Endodermal cell (in vitro differentiated cells): ENCODE data around the gene ACOT7. TPM values are rescaled to one million over a fixed set of nuclear protein-coding genes. Genes with fewer than 3 reads are reported as not detected.

ENCODE experiments used
- DNase-seq: peaks from one replicate; pipeline ENCODE4 v3.0.0-alpha.2; 2017
- H3K27ac ChIP-seq: 2 replicates; pipeline ENCODE4 v1.5.1; 2013; ENCODE audit warnings: mild to moderate bottlenecking, low read depth, low read length, moderate library complexity
- H3K27me3 ChIP-seq: 2 replicates; pipeline ENCODE4 v1.6.1; 2013; ENCODE audit warnings: mild to moderate bottlenecking, low read length, moderate library complexity; ENCODE audit not compliant: insufficient read depth, control insufficient read depth, poor library complexity, severe bottlenecking
- H3K36me3 ChIP-seq: 2 replicates; pipeline ENCODE4 v1.7.0; 2013; ENCODE audit warnings: mild to moderate bottlenecking, low read length, moderate library complexity; ENCODE audit not compliant: control insufficient read depth, insufficient read depth
- H3K4me1 ChIP-seq: one replicate; pipeline ENCODE4 v1.7.0; 2013; ENCODE audit warnings: low read length; ENCODE audit not compliant: control insufficient read depth, insufficient read depth
- H3K4me3 ChIP-seq: 2 replicates; pipeline ENCODE4 v1.5.1; 2013; ENCODE audit warnings: mild to moderate bottlenecking, low read length, moderate library complexity
- H3K9ac ChIP-seq: 2 replicates; pipeline ENCODE4 v1.6.1; 2013; ENCODE audit warnings: mild to moderate bottlenecking, low read length, moderate library complexity; ENCODE audit not compliant: poor library complexity, severe bottlenecking; ENCODE audit errors: extremely low read depth
- H3K9me3 ChIP-seq: 2 replicates; pipeline ENCODE4 v1.6.1; 2013; ENCODE audit warnings: mild to moderate bottlenecking, low read length, moderate library complexity; ENCODE audit not compliant: control insufficient read depth
- H3K27ac Mint-ChIP-seq: 2 replicates; pipeline ENCODE4 v1.8.0; 2020; ENCODE audit warnings: mixed read lengths
- H3K27me3 Mint-ChIP-seq: 2 replicates; pipeline ENCODE4 v1.8.0; 2021; ENCODE audit warnings: mild to moderate bottlenecking, mixed read lengths; ENCODE audit not compliant: insufficient read depth
- H3K36me3 Mint-ChIP-seq: 2 replicates; pipeline ENCODE4 v1.8.0; 2020; ENCODE audit warnings: low read depth, mixed read lengths
- H3K4me1 Mint-ChIP-seq: 2 replicates; pipeline ENCODE4 v1.8.0; 2020; ENCODE audit warnings: mixed read lengths
- H3K4me3 Mint-ChIP-seq: 2 replicates; pipeline ENCODE4 v1.8.0; 2020; ENCODE audit warnings: mild to moderate bottlenecking, moderate library complexity, mixed read lengths
- H3K9me3 Mint-ChIP-seq: 2 replicates; pipeline ENCODE4 v1.8.0; 2020; ENCODE audit warnings: mild to moderate bottlenecking, mixed read lengths
- WGBS, 2 experiments: methylation state at CpG; one replicate each; pipeline versions ENCODE4 v1.1.5 to v1.1.7; 2013; ENCODE audit warnings: missing lambda C conversion rate in 2 of 2, mixed read lengths in 1 of 2; ENCODE audit not compliant: insufficient coverage in 1 of 2, insufficient read length in 1 of 2; 5-methylcytosine and 5-hydroxymethylcytosine counted together
- total RNA-seq, 2 donors: library from RNA; stranded (reverse); fragmentation: NEBNext Ultra II Directional in 1 of 2; extraction: Animal tissue kit (Norgen Biotek cat#: 25700) in 1 of 2; gene quantifications; 2 replicates in 1 of 2; 3 replicates in 1 of 2; pipeline ENCODE4 v1.2.1, GENCODE V29; 2021
- TF ChIP-seq, protein P1 (sequence below): fragments of 200-600 bp; sonication (generic); conservative IDR thresholded peaks from 2 replicates; pipeline ENCODE4 v1.5.0; 2021; ENCODE audit warnings: antibody characterized with exemption, mild to moderate bottlenecking

The ACOT7 gene
- total RNA-seq, 2 donors from 2014 or later, result 51.3 to 70.7 TPM

DNA sequence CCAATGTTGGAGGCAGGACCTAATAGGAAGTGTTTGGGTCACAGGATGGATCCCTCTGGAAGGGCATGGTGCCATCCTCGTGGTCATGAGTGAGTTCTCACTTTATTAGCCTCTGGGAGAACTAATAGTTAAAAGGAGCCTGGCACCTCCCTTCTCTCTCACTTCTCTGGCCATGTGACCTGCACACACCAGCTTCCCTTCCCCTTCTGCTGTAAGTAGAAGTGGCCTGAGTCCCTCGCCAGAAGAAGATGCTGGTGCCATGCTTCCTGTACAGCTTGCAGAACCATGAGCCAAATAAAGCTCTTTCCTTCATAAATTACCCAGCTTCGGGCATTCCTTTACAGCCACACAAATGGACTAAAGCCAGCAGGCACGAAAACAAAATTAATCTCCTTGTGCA, 23.6 kb downstream of the ACOT7 start:
- Histone ChIP-seq H3K9me3 (no peaks in the 10 kb centered on the region), H3K27me3 (no peaks in the 10 kb centered on the region), H3K4me1 (no peaks in the 10 kb centered on the region), H3K27ac (no peak overlapping the region), H3K4me3 (no peak overlapping the region), H3K9ac (no peak overlapping the region), H3K36me3 (peaks cover 2% of the 10 kb centered on the region)
- 89 to 100% methylated on average over 1 to 4 of the region's 4 CpGs for WGBS, 2 experiments
- Mint-ChIP-seq H3K27ac (no peak overlapping the region), H3K36me3 (peaks cover 2% of the 10 kb centered on the region), H3K4me1 (no peaks in the 10 kb centered on the region), H3K4me3 (no peak overlapping the region), H3K9me3 (peaks cover 2% of the 10 kb centered on the region), H3K27me3 (no peaks in the 10 kb centered on the region)
- TF ChIP-seq, protein P1, sequence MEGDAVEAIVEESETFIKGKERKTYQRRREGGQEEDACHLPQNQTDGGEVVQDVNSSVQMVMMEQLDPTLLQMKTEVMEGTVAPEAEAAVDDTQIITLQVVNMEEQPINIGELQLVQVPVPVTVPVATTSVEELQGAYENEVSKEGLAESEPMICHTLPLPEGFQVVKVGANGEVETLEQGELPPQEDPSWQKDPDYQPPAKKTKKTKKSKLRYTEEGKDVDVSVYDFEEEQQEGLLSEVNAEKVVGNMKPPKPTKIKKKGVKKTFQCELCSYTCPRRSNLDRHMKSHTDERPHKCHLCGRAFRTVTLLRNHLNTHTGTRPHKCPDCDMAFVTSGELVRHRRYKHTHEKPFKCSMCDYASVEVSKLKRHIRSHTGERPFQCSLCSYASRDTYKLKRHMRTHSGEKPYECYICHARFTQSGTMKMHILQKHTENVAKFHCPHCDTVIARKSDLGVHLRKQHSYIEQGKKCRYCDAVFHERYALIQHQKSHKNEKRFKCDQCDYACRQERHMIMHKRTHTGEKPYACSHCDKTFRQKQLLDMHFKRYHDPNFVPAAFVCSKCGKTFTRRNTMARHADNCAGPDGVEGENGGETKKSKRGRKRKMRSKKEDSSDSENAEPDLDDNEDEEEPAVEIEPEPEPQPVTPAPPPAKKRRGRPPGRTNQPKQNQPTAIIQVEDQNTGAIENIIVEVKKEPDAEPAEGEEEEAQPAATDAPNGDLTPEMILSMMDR, result no peak
- DNase-seq, result no peak

DNA sequence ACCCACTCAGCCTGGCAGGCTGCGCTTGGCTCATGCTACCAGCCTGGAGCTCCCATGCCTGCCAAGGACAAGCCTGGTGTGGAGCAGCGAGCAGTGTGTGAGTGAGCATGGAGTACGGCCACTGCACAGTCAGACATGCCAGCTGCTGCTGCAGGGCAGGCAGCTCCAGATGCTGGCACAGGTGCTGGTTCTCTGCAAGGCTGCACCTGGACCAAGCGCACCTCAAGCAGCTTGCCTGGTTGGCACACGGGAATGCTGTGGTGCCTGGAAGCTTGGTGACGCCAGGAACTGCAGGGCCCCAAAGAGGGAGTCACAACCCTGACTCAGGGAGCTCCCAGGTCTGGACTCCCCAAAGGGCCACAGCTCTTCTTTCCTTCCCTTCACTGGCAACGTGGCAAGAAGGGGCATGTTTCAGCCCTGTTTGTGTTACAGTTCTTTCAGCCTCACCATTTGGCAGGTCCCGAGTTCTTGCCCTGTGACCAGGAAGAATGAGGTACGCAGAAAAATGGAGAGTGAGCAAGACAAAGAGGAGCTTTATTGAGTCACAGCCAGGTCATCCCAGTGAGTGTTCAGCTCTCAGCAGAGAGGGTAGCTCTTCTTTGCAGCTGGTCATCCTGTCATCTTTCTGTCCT, 26.1 kb downstream of the ACOT7 start:
- no peaks in the 10 kb centered on the region for H3K4me1 ChIP-seq
- 92 to 94% methylated on average over 8 to 9 of the region's 9 CpGs for WGBS, 2 experiments
- H3K27me3 Mint-ChIP-seq, result no peaks in the 10 kb centered on the region
- no peak overlapping the region for H3K4me3 Mint-ChIP-seq
- H3K9me3 ChIP-seq, result peaks cover 8% of the 10 kb centered on the region
- no peak overlapping the region for H3K27ac ChIP-seq
- H3K36me3 Mint-ChIP-seq, result peaks cover 15% of the 10 kb centered on the region
- no peak overlapping the region for H3K4me3 ChIP-seq
- no peak overlapping the region for H3K9ac ChIP-seq
- peaks cover 3% of the 10 kb centered on the region for H3K36me3 ChIP-seq
- peaks cover 18% of the 10 kb centered on the region for H3K9me3 Mint-ChIP-seq
- H3K27ac Mint-ChIP-seq, result no peak overlapping the region
- TF ChIP-seq, protein P1, result no peak
- no peaks in the 10 kb centered on the region for H3K27me3 ChIP-seq
- H3K4me1 Mint-ChIP-seq, result no peaks in the 10 kb centered on the region
- no peak for DNase-seq

DNA sequence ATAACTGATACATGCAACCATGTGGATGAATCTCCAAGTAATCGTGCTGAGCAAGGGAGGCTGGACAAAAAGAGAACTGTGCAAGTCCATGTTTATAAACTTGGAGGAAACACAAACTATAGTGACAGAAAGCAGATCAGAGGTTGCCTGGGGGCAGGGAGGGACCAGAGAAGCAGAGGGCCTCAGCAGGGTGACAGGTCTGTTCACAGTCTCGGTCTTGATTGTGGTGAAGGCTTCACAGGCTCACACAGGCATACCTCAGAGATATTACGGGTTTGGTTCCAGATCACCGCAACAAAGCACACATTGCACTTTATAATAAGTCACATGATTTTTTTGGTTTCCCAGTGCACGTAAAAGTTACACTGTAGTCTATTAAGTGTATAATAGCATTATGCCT, 28.5 kb downstream of the ACOT7 start:
- Histone ChIP-seq H3K27me3 (no peaks in the 10 kb centered on the region), H3K4me3 (no peak overlapping the region), H3K9ac (no peak overlapping the region), H3K27ac (no peak overlapping the region), H3K9me3 (peaks cover 8% of the 10 kb centered on the region), H3K36me3 (peaks cover 3% of the 10 kb centered on the region), H3K4me1 (peaks cover 13% of the 10 kb centered on the region)
- TF ChIP-seq, protein P1, result no peak
- Mint-ChIP-seq H3K9me3 (peaks cover 18% of the 10 kb centered on the region), H3K36me3 (peaks cover 15% of the 10 kb centered on the region), H3K4me1 (peaks cover 15% of the 10 kb centered on the region), H3K4me3 (no peak overlapping the region), H3K27ac (no peak overlapping the region), H3K27me3 (no peaks in the 10 kb centered on the region)
- DNase-seq, result no peak
- 86 to 94% methylated on average over 2 to 4 of the region's 5 CpGs for WGBS, 2 experiments
